GM18499 (cell line): ENCODE results near the gene CAPN12.

Experiments
- ATAC-seq: cut with Tn5 transposase; IDR thresholded peaks from one replicate; pipeline ENCODE4 v1.9.1; 2021; ENCODE audit warnings: moderate number of reproducible peaks; ENCODE audit not compliant: insufficient read depth, unreplicated experiment

CAPN12 gene

GRCh38 chr19:38727868-38728660 is 16.2 kb downstream of the CAPN12 start:
- ATAC-seq, result no peak

DNA sequence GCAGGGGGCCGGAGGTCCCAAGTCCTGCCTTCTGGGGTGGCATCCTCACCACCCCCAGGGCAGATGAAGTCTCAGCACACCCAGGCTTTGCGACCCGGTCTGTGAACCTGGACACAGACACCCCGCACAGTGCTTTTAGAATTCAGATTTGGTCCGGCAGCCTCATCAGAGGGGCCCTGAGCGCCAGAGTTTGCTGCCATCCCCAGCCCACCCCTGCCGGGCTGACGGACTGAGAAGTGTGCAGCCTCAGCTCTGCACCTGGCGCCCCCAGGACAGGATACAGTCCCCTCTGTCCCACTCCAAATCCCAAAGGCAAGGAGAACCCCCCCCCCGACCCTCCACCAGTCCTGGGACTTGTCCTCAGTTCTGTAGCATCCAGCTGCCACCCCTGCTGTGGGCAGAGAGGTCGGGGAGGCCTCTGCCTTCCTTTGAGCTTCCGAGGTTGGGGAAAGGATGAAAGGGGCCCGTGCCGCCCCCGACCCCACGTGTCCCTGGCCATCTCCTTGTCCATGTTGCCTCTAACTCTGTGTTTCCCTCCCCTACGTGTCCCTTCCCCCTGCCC is 16.9 kb downstream of the CAPN12 start:
- ATAC-seq, result no peak

- ATAC-seq, result no peak
Observed at GRCh38 chr19:38726761-38727301, 17.4 kb downstream of the CAPN12 start.

DNA sequence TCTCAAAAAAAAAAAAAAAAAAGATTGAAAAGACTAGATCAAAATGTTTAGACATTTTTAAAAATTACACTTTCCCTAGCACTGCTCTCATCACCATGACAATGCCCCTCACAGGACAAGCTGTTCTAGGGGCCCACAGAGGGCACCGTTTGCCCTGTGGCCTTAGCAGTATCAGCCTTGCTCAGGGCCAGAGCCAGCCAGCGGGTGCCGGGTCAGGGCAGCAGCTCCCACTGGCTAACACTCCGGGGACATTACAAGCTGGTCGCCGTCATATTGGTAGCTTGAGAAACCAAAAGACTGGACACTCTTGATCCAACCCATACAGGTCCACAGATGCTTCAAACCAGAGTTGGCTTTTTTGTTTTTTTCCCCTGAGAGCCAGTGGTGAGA is 18.0 kb downstream of the CAPN12 start:
- no peak for ATAC-seq

GRCh38 chr19:38725469-38726283 is 18.6 kb downstream of the CAPN12 start:
- no peak for ATAC-seq

GRCh38 chr19:38723990-38724854 is 20.1 kb downstream of the CAPN12 start:
- no peak for ATAC-seq

- ATAC-seq, result no peak
Observed at GRCh38 chr19:38723606-38723965, 20.7 kb downstream of the CAPN12 start.

DNA sequence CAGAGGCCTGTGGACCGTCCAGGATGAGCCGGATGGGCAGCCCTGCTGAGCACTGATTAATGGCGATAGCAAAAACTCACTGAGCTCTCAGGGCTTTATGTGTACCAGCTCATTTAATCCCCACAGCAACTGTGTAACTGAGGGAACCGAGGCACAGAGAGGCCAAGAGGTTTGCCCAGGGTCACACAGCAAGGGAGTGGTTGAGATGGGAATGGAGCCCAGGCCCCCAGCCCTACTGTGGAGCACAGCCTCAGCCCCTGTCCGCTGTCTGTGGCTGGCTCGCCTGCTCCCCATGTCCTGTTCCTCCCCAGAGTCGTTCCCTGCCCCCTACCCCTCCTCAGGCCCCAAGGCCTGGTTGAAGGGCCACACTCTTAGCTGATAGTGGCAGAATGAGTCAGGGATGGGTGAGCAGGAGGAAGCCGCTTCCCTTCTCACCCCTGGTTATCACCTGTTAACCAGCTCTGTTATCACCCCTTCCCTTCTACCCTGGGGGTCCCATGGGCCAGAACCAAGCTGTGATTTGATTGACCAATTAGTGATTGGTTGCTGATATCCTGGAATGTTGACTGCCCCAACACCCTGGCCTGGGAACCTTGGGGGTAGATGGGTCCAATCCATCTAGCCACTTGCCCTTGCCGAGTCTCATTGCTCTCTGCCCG is 21.2 kb downstream of the CAPN12 start:
- ATAC-seq, result no peak

DNA sequence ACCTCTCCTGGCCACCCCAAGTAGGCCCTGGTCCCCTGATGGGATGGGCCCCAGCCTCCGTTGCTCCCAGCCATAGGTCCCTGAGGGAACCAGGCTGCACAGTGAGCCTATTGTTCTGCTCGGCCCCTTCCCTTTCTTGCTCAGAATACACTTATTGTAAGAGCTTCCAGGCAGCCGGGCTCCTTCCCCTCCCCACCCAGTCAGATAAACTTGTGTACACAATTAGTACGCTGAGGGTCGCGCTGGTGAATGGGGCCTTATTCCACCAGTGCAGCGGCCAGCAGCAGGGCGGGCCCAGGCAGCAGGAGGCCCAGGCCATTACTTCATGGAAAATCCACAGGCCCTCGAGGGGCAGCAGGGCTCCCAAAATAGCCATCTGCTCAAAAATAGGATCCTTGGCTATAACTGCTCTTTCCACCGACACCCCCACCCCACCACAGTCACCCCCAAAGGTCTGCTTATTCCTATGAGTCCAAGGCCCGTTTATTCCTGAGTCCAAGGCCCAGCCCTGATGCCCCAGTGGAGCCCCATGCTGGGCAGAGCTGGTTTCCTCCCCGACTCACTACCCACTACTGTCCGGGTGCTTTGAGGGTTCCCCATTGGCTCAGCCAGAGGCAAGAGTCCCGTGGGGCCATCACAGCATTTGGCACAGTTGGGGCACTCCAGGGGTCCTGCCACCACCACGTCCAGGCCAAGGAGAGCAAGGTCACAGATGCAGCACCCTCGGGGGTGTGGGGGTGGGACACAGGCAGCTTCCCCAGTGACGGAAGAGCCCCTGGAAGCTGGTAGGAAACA is 22.1 kb downstream of the CAPN12 start:
- no peak for ATAC-seq

DNA sequence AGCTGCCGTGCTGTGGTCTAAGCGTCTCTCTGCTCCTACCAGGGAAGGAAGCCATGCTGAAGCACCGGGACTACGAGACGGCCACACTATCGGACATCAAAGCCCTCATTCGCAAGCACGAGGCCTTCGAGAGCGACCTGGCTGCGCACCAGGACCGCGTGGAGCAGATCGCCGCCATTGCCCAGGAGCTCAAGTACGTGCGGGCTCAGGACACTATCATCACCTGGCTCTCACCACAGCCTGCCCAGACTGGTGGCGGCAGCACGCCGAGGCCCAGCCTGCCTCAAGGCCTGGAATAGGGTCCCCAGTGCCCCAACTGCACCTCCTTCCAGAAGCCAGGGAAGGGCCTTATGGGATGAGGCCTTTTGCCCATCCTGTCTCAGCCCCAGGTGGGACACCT is 22.8 kb downstream of the CAPN12 start:
- no peak for ATAC-seq

DNA sequence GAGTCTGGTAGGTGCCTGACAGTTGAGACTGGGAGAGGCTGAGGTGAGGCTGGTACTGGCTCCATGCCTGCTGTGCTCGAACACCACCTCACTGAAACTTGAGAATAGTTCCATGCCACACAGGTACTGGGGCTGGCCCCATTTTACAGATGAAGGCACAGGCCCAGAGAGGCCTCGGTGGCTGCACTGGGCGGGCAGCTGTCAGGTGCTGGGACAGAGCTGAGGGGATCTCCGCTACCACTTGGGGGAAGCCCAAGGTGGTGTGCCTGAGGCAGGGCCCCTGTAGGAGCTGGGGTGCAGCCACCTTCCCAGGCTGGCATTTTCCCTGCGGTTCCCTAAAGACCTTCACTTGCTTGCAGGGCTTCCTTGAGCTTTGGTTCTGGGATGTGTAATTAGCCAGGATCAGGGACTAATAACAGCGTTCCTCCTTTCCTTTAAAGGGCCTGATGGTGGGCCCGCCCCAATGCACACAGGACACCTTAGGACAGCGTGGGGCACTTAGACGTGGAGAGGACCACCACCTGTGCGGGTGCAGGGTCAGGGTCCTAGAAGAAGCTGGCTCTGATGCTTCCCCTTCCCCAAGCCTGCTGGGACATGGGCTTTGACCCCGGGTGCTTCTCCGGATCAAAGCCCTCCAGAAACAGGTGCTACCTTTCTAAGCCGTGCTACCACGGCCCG is 23.6 kb downstream of the CAPN12 start:
- no peak for ATAC-seq

DNA sequence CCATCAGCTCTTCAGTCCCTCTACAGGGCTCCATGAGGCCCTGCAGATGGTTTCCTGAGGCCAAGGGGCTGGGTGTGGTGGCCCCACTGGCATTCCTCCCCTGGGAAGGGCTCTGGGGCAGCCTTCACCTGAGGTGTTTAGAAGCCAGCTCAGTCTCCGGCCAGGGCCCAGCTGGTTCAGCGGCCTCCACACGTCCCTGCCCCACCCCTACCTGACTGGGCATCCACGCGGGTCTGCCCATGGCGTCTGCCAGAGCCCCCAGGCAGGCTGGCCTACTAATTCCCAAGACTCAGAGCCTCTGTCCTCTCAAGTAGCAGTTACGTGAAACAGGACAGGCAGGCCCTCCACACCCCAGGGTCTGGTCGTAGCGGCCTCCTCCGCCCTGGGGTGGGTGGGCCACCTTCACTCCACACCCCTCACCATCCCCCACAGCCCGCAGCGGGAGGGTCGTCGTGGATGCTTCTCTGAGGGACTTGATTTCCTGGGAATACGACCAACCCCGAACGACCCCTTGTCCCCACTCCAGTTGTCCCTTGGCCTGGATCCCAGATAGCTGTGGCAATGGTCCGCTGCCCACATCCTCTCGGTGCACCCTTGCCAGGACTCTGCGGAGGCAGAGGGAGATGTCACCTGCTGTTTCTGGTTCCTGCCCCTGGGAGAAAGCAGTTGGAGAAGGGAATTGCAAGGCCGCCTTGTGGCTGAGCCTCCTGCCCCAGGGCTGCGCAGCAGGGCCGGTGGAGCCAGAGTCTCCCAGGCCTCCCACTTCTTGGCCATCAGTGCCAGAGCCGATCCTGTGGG is 24.3 kb downstream of the CAPN12 start:
- no peak for ATAC-seq

- no peak for ATAC-seq
Observed at GRCh38 chr19:38718747-38719543, 25.3 kb downstream of the CAPN12 start.

GRCh38 chr19:38717855-38718254 is 26.4 kb downstream of the CAPN12 start:
- no peak for ATAC-seq

- ATAC-seq, result no peak
Observed at GRCh38 chr19:38717051-38717450, 27.2 kb downstream of the CAPN12 start.

DNA sequence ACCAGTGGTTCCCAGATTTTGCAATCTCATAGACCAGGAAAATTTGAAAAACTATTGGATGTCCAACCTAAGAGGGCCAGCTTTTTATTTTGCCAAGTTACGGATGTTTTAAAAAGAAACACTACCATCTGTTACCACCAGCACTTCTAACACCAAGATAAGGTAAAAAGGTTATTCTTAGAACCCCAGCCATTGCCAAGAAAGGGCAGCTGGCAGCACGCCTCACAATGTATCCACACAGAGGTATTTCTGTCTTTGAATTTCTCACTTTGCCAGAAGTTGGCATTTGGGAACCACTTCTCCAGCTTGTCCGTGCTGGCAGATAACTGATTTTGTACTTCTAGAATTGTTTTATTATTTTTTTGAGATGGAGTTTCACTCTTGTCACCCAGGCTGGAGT is 28.7 kb downstream of the CAPN12 start:
- no peak for ATAC-seq

GRCh38 chr19:38714354-38714778 is 29.9 kb downstream of the CAPN12 start:
- no peak for ATAC-seq
